DMS 273 (cell line): ENCODE data around the gene OR5AK2.
"Not testable (repeated sequence)": the region's sequence is repeated elsewhere in the genome, so short reads cannot be mapped to it uniquely, and the experiment has no call there.

Experiments
- DNase-seq: peaks from one replicate; lab custom pipeline; 2025; ENCODE audit not compliant: unreplicated experiment; lab: John Stamatoyannopoulos, UW

Gene OR5AK2

GRCh38 chr11:56988614-56989013 lies at the start of gene OR5AK2:
TSS of gene OR5AK2 (plus strand) at chr11:56988914. CDS start at chr11:56988914, 0 bp downstream.
- no peak for DNase-seq

- DNase-seq = not testable (repeated sequence)
Measured at GRCh38 chr11:56945526-56945925, 43.2 kb upstream of the OR5AK2 start.

GRCh38 chr11:56948991-56949515 lies 39.7 kb upstream of the OR5AK2 start:
- DNase-seq = no peak

GRCh38 chr11:56950510-56950909 lies 38.2 kb upstream of the OR5AK2 start:
- DNase-seq = no peak

- DNase-seq = not testable (repeated sequence)
Measured at GRCh38 chr11:56953907-56954306, 34.8 kb upstream of the OR5AK2 start.

- DNase-seq = no peak
Measured at GRCh38 chr11:56961609-56962008, 27.1 kb upstream of the OR5AK2 start.

GRCh38 chr11:56967726-56968125 lies 21.0 kb upstream of the OR5AK2 start:
- no peak for DNase-seq

GRCh38 chr11:56968524-56968923 lies 20.2 kb upstream of the OR5AK2 start:
- DNase-seq = no peak

- no peak for DNase-seq
Measured at GRCh38 chr11:56977314-56977713, 11.4 kb upstream of the OR5AK2 start.

- DNase-seq = no peak
Measured at GRCh38 chr11:56990702-56991101, 2.0 kb downstream of the OR5AK2 start.

- no peak for DNase-seq
Measured at GRCh38 chr11:56994532-56994931, 5.8 kb downstream of the OR5AK2 start.

GRCh38 chr11:57001674-57002401 lies 13.1 kb downstream of the OR5AK2 start:
- DNase-seq = peak; percentile 6

GRCh38 chr11:57008373-57008772 lies 19.7 kb downstream of the OR5AK2 start:
- no peak for DNase-seq

GRCh38 chr11:57015679-57016078 lies 27.0 kb downstream of the OR5AK2 start:
- DNase-seq = no peak

- no peak for DNase-seq
Measured at GRCh38 chr11:57031556-57031955, 42.8 kb downstream of the OR5AK2 start.
